Sigmoid colon (tissue), 3 donors: ENCODE data around the gene FOSL1.

Experiments used
- CTCF ChIP-seq, 4 experiments: fragments of 450-650 bp in 3 of 4; fragments of 200-600 bp in 1 of 4; IDR thresholded peaks; one replicate each; pipeline ENCODE4 v1.5.1; 2016 to 2019; ENCODE audit warnings: antibody characterized with exemption in 4 of 4, mild to moderate bottlenecking in 3 of 4, moderate library complexity in 2 of 4
- POLR2A ChIP-seq, 2 donors: fragments of 450-650 bp; IDR thresholded peaks; one replicate each; pipeline ENCODE4 v1.6.1; 2016; ENCODE audit warnings: antibody characterized with exemption in 2 of 2, mild to moderate bottlenecking in 2 of 2, moderate library complexity in 2 of 2

GRCh38 chr11:65853246-65853979 is 46.8 kb downstream of the FOSL1 start:
- no peak for TF ChIP-seq POLR2A (IDR thresholded peaks at IDR 0.05)
- no peak for TF ChIP-seq CTCF (IDR thresholded peaks at IDR 0.05)
